MM.1S (cell line): ENCODE data around the gene HTR1A.

Experiments
- DNase-seq: peaks from one replicate; pipeline ENCODE4 v3.0.0-alpha.2; 2015
- H2AFZ ChIP-seq: fragments of 300-600 bp; sonication (generic); 2 replicates; pipeline ENCODE4 v1.6.0; 2016; ENCODE audit warnings: antibody characterized with exemption, low read length
- H3F3A ChIP-seq: fragments of 300-600 bp; sonication (generic); 2 replicates; pipeline ENCODE4 v1.6.1; 2016; ENCODE audit warnings: mild to moderate bottlenecking, antibody characterized with exemption, low read length, moderate library complexity, mixed read lengths; ENCODE audit not compliant: insufficient read depth
- H3K27ac ChIP-seq: fragments of 300-600 bp; sonication (generic); 2 replicates; pipeline ENCODE4 v1.5.1; 2016; ENCODE audit warnings: mild to moderate bottlenecking, low read length
- H3K27me3 ChIP-seq: fragments of 300-600 bp; sonication (generic); replicated peaks from 2 replicates; pipeline ENCODE4 v1.6.0; 2016; ENCODE audit warnings: low read length; ENCODE audit not compliant: insufficient read depth
- H3K36me3 ChIP-seq: fragments of 300-600 bp; sonication (generic); replicated peaks from 2 replicates; pipeline ENCODE4 v1.6.1; 2016; ENCODE audit warnings: mild to moderate bottlenecking, low read length, mixed read lengths; ENCODE audit not compliant: insufficient read depth
- H3K4me1 ChIP-seq: fragments of 300-600 bp; sonication (generic); 2 replicates; pipeline ENCODE4 v1.6.1; 2016; ENCODE audit warnings: low read length, mixed read lengths
- H3K4me2 ChIP-seq: fragments of 300-600 bp; sonication (generic); 2 replicates; pipeline ENCODE4 v1.6.0; 2016; ENCODE audit warnings: low read depth, low read length
- H3K4me3 ChIP-seq: fragments of 300-600 bp; sonication (generic); 2 replicates; pipeline ENCODE4 v1.5.1; 2016; ENCODE audit warnings: low read length, mixed read lengths
- H3K79me2 ChIP-seq: fragments of 300-600 bp; sonication (generic); 2 replicates; pipeline ENCODE4 v1.6.1; 2016; ENCODE audit warnings: mixed run types, low read length, mixed read lengths
- H3K9ac ChIP-seq: fragments of 300-600 bp; sonication (generic); 2 replicates; pipeline ENCODE4 v1.6.1; 2016; ENCODE audit warnings: low read length, mixed read lengths
- H3K9me2 ChIP-seq: fragments of 300-600 bp; sonication (generic); replicated peaks from 2 replicates; pipeline ENCODE4 v1.6.1; 2016; ENCODE audit warnings: mild to moderate bottlenecking, low read length, mixed read lengths; ENCODE audit not compliant: insufficient read depth
- H3K9me3 ChIP-seq: fragments of 300-600 bp; sonication (generic); replicated peaks from 2 replicates; pipeline ENCODE4 v1.6.1; 2016; ENCODE audit warnings: mild to moderate bottlenecking, low read length, mixed read lengths; ENCODE audit not compliant: insufficient read depth
- H4K20me1 ChIP-seq: fragments of 300-600 bp; sonication (generic); 2 replicates; pipeline ENCODE4 v1.6.1; 2016; ENCODE audit warnings: mild to moderate bottlenecking, low read length, moderate library complexity, mixed read lengths; ENCODE audit not compliant: insufficient read depth
- EZH2 ChIP-seq: fragments of 300-600 bp; sonication (generic); optimal IDR thresholded peaks from 2 replicates; pipeline ENCODE3; 2017; ENCODE audit warnings: low read depth, mild to moderate bottlenecking, antibody characterized with exemption, low read length, mixed read lengths
- EZH2phosphoT487 ChIP-seq: fragments of 300-600 bp; sonication (generic); IDR thresholded peaks from 2 replicates; pipeline ENCODE4 v1.6.1; 2018; ENCODE audit warnings: antibody characterized with exemption, low read length
- TF ChIP-seq, protein P1 (sequence below): fragments of 300-600 bp; sonication (generic); IDR thresholded peaks from 2 replicates; pipeline ENCODE4 v1.5.1; 2016; ENCODE audit warnings: antibody characterized with exemption, low read length, mixed read lengths

The HTR1A gene

DNA sequence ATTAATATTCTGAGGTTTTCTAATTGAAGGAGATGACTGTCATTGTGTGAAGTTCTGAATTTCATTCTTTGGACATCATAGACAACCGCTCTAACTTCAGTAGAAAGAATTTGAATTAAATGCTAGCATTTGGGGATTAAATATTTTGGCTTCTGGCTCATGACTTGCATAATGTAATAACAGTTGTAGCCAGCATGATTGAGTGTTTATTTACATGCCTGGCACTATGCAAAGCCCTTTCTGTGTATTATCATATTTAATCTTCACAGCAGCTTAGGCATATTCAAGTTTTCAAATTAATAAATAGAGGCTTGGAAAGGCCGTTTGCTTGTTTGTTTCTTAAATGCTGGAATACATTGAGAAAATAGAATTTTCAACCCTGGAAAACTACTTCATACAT is 19.6 kb upstream of the HTR1A start:
- H3K9ac ChIP-seq, result no peak overlapping the region
- H3K79me2 ChIP-seq, result no peaks in the 10 kb centered on the region
- no peaks in the 10 kb centered on the region for H4K20me1 ChIP-seq
- H3K4me2 ChIP-seq, result no peak overlapping the region
- TF ChIP-seq, protein P1, sequence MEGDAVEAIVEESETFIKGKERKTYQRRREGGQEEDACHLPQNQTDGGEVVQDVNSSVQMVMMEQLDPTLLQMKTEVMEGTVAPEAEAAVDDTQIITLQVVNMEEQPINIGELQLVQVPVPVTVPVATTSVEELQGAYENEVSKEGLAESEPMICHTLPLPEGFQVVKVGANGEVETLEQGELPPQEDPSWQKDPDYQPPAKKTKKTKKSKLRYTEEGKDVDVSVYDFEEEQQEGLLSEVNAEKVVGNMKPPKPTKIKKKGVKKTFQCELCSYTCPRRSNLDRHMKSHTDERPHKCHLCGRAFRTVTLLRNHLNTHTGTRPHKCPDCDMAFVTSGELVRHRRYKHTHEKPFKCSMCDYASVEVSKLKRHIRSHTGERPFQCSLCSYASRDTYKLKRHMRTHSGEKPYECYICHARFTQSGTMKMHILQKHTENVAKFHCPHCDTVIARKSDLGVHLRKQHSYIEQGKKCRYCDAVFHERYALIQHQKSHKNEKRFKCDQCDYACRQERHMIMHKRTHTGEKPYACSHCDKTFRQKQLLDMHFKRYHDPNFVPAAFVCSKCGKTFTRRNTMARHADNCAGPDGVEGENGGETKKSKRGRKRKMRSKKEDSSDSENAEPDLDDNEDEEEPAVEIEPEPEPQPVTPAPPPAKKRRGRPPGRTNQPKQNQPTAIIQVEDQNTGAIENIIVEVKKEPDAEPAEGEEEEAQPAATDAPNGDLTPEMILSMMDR, result no peak
- TF ChIP-seq EZH2phosphoT487, result no peak
- no peaks in the 10 kb centered on the region for H3K27me3 ChIP-seq
- H3K36me3 ChIP-seq, result no peaks in the 10 kb centered on the region
- no peak overlapping the region for H3K4me3 ChIP-seq
- no peaks in the 10 kb centered on the region for H3K4me1 ChIP-seq
- H2AFZ ChIP-seq, result no peak overlapping the region
- no peaks in the 10 kb centered on the region for H3K9me3 ChIP-seq
- H3K9me2 ChIP-seq, result no peaks in the 10 kb centered on the region
- no peaks in the 10 kb centered on the region for H3F3A ChIP-seq
- DNase-seq, result no peak
- no peak overlapping the region for H3K27ac ChIP-seq

DNA sequence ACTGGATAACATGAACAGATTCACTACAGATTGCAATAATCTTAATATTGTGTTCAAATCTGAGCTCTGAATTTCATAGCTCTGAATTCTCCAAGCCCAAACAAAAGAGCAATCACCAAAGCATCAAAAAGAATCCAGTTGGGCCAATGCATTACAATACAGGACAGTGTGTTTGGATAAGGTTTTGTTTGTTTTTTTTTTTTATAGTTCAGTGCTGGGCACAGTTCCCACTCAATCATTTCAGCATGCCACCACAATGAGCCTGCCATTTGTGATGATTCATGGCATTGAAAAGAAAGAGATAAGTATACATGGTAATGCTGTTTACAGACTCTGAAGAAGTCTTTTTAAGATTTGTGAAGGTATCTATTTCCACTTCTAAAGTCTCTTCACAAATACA is 1.7 kb upstream of the HTR1A start:
- no peak for DNase-seq
- no peak overlapping the region for H3K4me2 ChIP-seq
- H3F3A ChIP-seq, result no peaks in the 10 kb centered on the region
- H3K9ac ChIP-seq, result no peak overlapping the region
- H2AFZ ChIP-seq, result no peak overlapping the region
- H3K4me3 ChIP-seq, result no peak overlapping the region
- no peak for TF ChIP-seq EZH2
- TF ChIP-seq EZH2phosphoT487, result no peak
- TF ChIP-seq, protein P1, result no peak
- H3K79me2 ChIP-seq, result no peaks in the 10 kb centered on the region
- no peak overlapping the region for H3K27ac ChIP-seq
- H3K27me3 ChIP-seq, result no peaks in the 10 kb centered on the region
- no peaks in the 10 kb centered on the region for H3K4me1 ChIP-seq
- no peaks in the 10 kb centered on the region; the same call in 1 of the 2 replicates for H3K9me3 ChIP-seq
- H3K9me2 ChIP-seq, result no peaks in the 10 kb centered on the region
- no peaks in the 10 kb centered on the region for H4K20me1 ChIP-seq
- no peaks in the 10 kb centered on the region for H3K36me3 ChIP-seq

DNA sequence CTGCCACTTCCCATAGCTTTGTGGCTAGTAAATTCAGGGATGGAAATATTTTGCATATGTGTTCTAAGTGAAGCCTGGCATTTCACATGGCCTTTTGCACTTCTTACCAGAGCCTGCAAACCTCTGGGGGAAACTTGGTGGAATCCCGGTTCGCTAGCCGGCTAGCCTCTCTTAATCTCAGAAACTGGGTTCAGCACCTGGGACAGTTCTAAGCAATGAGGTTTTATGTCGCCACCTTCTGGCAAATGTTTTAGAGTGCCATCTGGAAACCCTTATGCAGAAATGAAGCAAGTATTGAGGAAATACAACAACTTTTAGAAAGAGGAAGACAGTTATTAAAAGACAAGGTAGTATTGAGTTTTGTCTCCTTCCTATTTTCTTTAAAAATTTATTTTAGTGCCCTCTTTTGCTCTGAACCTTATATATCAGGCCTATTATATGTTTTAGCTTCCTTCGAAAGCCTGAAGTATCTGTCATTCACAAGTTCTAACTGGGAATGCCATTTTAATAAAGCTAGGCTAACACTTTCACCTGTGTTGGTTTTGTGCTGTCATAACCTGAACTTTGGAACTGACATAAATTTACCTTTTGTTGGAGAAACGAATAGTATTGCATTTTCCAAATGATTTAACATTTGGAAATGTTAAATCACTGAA is 963 bp upstream of the HTR1A start:
- Histone ChIP-seq H3K9ac (no peak overlapping the region), H3K4me3 (no peak overlapping the region), H3K36me3 (no peaks in the 10 kb centered on the region), H2AFZ (no peak overlapping the region), H3K27ac (no peak overlapping the region), H3K9me3 (no peaks in the 10 kb centered on the region; the same call in 1 of the 2 replicates), H3K79me2 (no peaks in the 10 kb centered on the region), H3K9me2 (no peaks in the 10 kb centered on the region), H3K4me2 (no peak overlapping the region), H3K4me1 (no peaks in the 10 kb centered on the region), H4K20me1 (no peaks in the 10 kb centered on the region), H3F3A (no peaks in the 10 kb centered on the region), H3K27me3 (no peaks in the 10 kb centered on the region)
- peak; percentile 78 for DNase-seq
- TF ChIP-seq, protein P1, result peak; percentile 87
- no peak for TF ChIP-seq EZH2phosphoT487
- no peak for TF ChIP-seq EZH2
